Measurements from ENCODE around the gene MMRN2.

- TF ChIP-seq EZH2 (IDR thresholded peaks at IDR 0.05; ENCODE audit: insufficient read depth, poor library complexity, severe bottlenecking) (no peak), EZH2phosphoT487 (IDR thresholded peaks at IDR 0.05; ENCODE audit: insufficient read depth, low read depth) (no peak)
These were observed 21.9 kb upstream of the MMRN2 start for GRCh38 chr10:86979296-86979818.

Measured in GM23248 (cell line).